Large intestine (tissue), 12 donors: ENCODE data around the gene AKAP5. TPM values are rescaled to one million over a fixed set of nuclear protein-coding genes. Genes with fewer than 3 reads are reported as not detected.

Experiments
- DNase-seq, 2 donors: peaks; one replicate each; pipeline versions ENCODE4 v3.0.0 to v3.0.0-alpha.2; 2013
- H3K27ac ChIP-seq: one replicate; pipeline ENCODE4 v1.5.1; 2013; ENCODE audit warnings: low read length
- H3K27me3 ChIP-seq: 2 replicates; pipeline ENCODE4 v1.6.1; 2013; ENCODE audit warnings: low read length; ENCODE audit not compliant: control insufficient read depth, insufficient read depth
- H3K36me3 ChIP-seq: 2 replicates; pipeline ENCODE4 v1.6.1; 2013; ENCODE audit warnings: low read length; ENCODE audit not compliant: control insufficient read depth, insufficient read depth
- H3K4me1 ChIP-seq: one replicate; pipeline ENCODE4 v1.6.1; 2013; ENCODE audit warnings: low read length; ENCODE audit not compliant: control insufficient read depth, insufficient read depth
- H3K4me3 ChIP-seq: one replicate; pipeline ENCODE4 v1.5.1; 2013; ENCODE audit warnings: low read length
- H3K9me3 ChIP-seq: one replicate; pipeline ENCODE4 v1.6.1; 2013; ENCODE audit warnings: mild to moderate bottlenecking, low read depth, low read length, moderate library complexity; ENCODE audit not compliant: control insufficient read depth
- WGBS: methylation state at CpG from one replicate; pipeline ENCODE4 v1.1.5; 2013; ENCODE audit warnings: low lambda C conversion rate; ENCODE audit not compliant: insufficient coverage; 5-methylcytosine and 5-hydroxymethylcytosine counted together
- long read RNA-seq, 11 donors: transcript quantifications; one replicate each; lab custom pipeline, GENCODE V29; 2026
- polyA plus RNA-seq: library from polyadenylated mRNA; unstranded; fragments of 120-200 nt; gene quantifications from one replicate; pipeline ENCODE4 v1.2.1, GENCODE V29; 2013

Gene AKAP5
- 3.4 TPM for polyA plus RNA-seq
- long read RNA-seq, donor 1, partial matches to known transcripts: 0 of 1 reads
- long read RNA-seq, donor 1, other reads (novel, unspliced or antisense): 0 of 1 reads
- long read RNA-seq, donor 2, partial matches to known transcripts: 0 of 3 reads
- long read RNA-seq, donor 2, other reads (novel, unspliced or antisense): 0 of 3 reads
- long read RNA-seq, donor 3: 0 reads
- long read RNA-seq, donor 4, partial matches to known transcripts: 0 of 2 reads
- long read RNA-seq, donor 4, other reads (novel, unspliced or antisense): 0 of 2 reads
- long read RNA-seq, donor 5, full-length matches to known transcripts: 6 of 6 reads
- long read RNA-seq, donor 5, partial matches to known transcripts: 0 of 6 reads
- long read RNA-seq, donor 5, other reads (novel, unspliced or antisense): 0 of 6 reads
- long read RNA-seq, donor 6, full-length matches to known transcripts: 4 of 4 reads
- long read RNA-seq, donor 6, partial matches to known transcripts: 0 of 4 reads
- long read RNA-seq, donor 6, other reads (novel, unspliced or antisense): 0 of 4 reads
- long read RNA-seq, donor 7, full-length matches to known transcripts: 8 of 8 reads
- long read RNA-seq, donor 7, partial matches to known transcripts: 0 of 8 reads
- long read RNA-seq, donor 7, other reads (novel, unspliced or antisense): 0 of 8 reads
- long read RNA-seq, donor 8, transcript AKAP5-201 (1 exons, 2,601 nt): major isoform, 7 of 7 reads
- long read RNA-seq, donor 8, partial matches to known transcripts: 0 of 7 reads
- long read RNA-seq, donor 8, other reads (novel, unspliced or antisense): 0 of 7 reads
- long read RNA-seq, donor 9, transcript AKAP5-201 (1 exons, 2,601 nt): major isoform, 5 of 5 reads
- long read RNA-seq, donor 9, partial matches to known transcripts: 0 of 5 reads
- long read RNA-seq, donor 9, other reads (novel, unspliced or antisense): 0 of 5 reads
- long read RNA-seq, donor 10, full-length matches to known transcripts: 2 of 2 reads
- long read RNA-seq, donor 10, partial matches to known transcripts: 0 of 2 reads
- long read RNA-seq, donor 10, other reads (novel, unspliced or antisense): 0 of 2 reads
- long read RNA-seq, donor 11, full-length matches to known transcripts: 8 of 8 reads
- long read RNA-seq, donor 11, partial matches to known transcripts: 0 of 8 reads
- long read RNA-seq, donor 11, other reads (novel, unspliced or antisense): 0 of 8 reads

GRCh38 chr14:64465191-64465822 lies at the start of gene AKAP5:
AKAP5 (plus strand) TSS chr14:64465499; CDS start chr14:64468395, 2,896 bp downstream.
- no peaks in the 10 kb centered on the region for H3K36me3 ChIP-seq
- DNase-seq: peak; percentile 34 to 74
- WGBS: no CpG with 5 or more reads among the region's 74 CpGs
- H3K4me3 ChIP-seq: peak within 1 kb of the TSS; percentile 64
- H3K9me3 ChIP-seq: no peaks in the 10 kb centered on the region
- H3K4me1 ChIP-seq: peaks cover 15% of the 10 kb centered on the region
- H3K27me3 ChIP-seq: no peaks in the 10 kb centered on the region
- peak within 1 kb of the TSS; percentile 61 for H3K27ac ChIP-seq

GRCh38 chr14:64416348-64416932 lies 48.9 kb upstream of the AKAP5 start:
- 86% methylated on average over 1 of the region's 3 CpGs for WGBS
- Histone ChIP-seq H3K36me3 (peaks cover 58% of the 10 kb centered on the region), H3K4me1 (no peaks in the 10 kb centered on the region), H3K27ac (no peak overlapping the region), H3K27me3 (no peaks in the 10 kb centered on the region), H3K4me3 (no peak overlapping the region), H3K9me3 (no peaks in the 10 kb centered on the region)
- no peak for DNase-seq

- WGBS: 88% methylated on average over 2 of the region's 5 CpGs
- Histone ChIP-seq H3K4me3 (no peak overlapping the region), H3K27ac (no peak overlapping the region), H3K27me3 (no peaks in the 10 kb centered on the region), H3K36me3 (peaks cover 54% of the 10 kb centered on the region), H3K4me1 (no peaks in the 10 kb centered on the region), H3K9me3 (no peaks in the 10 kb centered on the region)
- DNase-seq: no peak
Measured at GRCh38 chr14:64417055-64417770, 48.1 kb upstream of the AKAP5 start.

- no peaks in the 10 kb centered on the region for H3K27me3 ChIP-seq
- H3K4me3 ChIP-seq: no peak overlapping the region
- no peaks in the 10 kb centered on the region for H3K4me1 ChIP-seq
- H3K36me3 ChIP-seq: peaks cover 57% of the 10 kb centered on the region
- H3K9me3 ChIP-seq: no peaks in the 10 kb centered on the region
- DNase-seq: no peak
- no peak overlapping the region for H3K27ac ChIP-seq
- no CpG with 5 or more reads among the region's 7 CpGs for WGBS
Measured at GRCh38 chr14:64417771-64418125, 47.6 kb upstream of the AKAP5 start.

GRCh38 chr14:64419003-64419402 lies 46.3 kb upstream of the AKAP5 start:
- peaks cover 61% of the 10 kb centered on the region for H3K36me3 ChIP-seq

GRCh38 chr14:64421166-64421565 lies 44.1 kb upstream of the AKAP5 start:
- no peak for DNase-seq
- Histone ChIP-seq H3K27ac (no peak overlapping the region), H3K9me3 (no peaks in the 10 kb centered on the region), H3K27me3 (no peaks in the 10 kb centered on the region), H3K36me3 (peaks cover 62% of the 10 kb centered on the region), H3K4me1 (no peaks in the 10 kb centered on the region), H3K4me3 (no peak overlapping the region)
- WGBS: 100% methylated on average over 1 of the region's 8 CpGs

More at GRCh38 chr14:64419003-64419402, 46.3 kb upstream of the AKAP5 start:
- WGBS: no CpG with 5 or more reads among the region's 7 CpGs
- DNase-seq: no peak
- Histone ChIP-seq H3K27ac (no peak overlapping the region), H3K9me3 (no peaks in the 10 kb centered on the region), H3K4me3 (no peak overlapping the region), H3K4me1 (no peaks in the 10 kb centered on the region), H3K27me3 (no peaks in the 10 kb centered on the region)

GRCh38 chr14:64422005-64422404 lies 43.3 kb upstream of the AKAP5 start:
- Histone ChIP-seq H3K4me3 (no peak overlapping the region), H3K36me3 (peaks cover 56% of the 10 kb centered on the region), H3K27ac (no peak overlapping the region), H3K4me1 (no peaks in the 10 kb centered on the region), H3K27me3 (no peaks in the 10 kb centered on the region), H3K9me3 (no peaks in the 10 kb centered on the region)
- DNase-seq: no peak
- no CpG with 5 or more reads among the region's 1 CpG for WGBS

GRCh38 chr14:64422756-64423155 lies 42.5 kb upstream of the AKAP5 start:
- Histone ChIP-seq H3K9me3 (no peaks in the 10 kb centered on the region), H3K4me1 (no peaks in the 10 kb centered on the region), H3K27me3 (no peaks in the 10 kb centered on the region), H3K36me3 (peaks cover 56% of the 10 kb centered on the region), H3K4me3 (no peak overlapping the region), H3K27ac (no peak overlapping the region)
- DNase-seq: no peak
- no CpG with 5 or more reads among the region's 7 CpGs for WGBS

- Histone ChIP-seq H3K27ac (no peak overlapping the region), H3K4me1 (no peaks in the 10 kb centered on the region), H3K27me3 (no peaks in the 10 kb centered on the region), H3K9me3 (no peaks in the 10 kb centered on the region), H3K36me3 (peaks cover 54% of the 10 kb centered on the region), H3K4me3 (no peak overlapping the region)
- no peak for DNase-seq
- WGBS: no CpG with 5 or more reads among the region's 6 CpGs
Measured at GRCh38 chr14:64423987-64424386, 41.3 kb upstream of the AKAP5 start.
